Measurements from ENCODE around the gene UGT1A10.
"Not testable (repeated sequence)": the region's sequence is repeated elsewhere in the genome, so short reads cannot be mapped to it uniquely, and the experiment has no call there.

Gene UGT1A10

GRCh38 chr2:233705911-233706506 is 69.8 kb downstream of the UGT1A10 start:
- DNase-seq (ENCODE audit: low read depth in 1 of 2, low spot score in 1 of 2), result no peak
- no peak for TF ChIP-seq JUND (IDR thresholded peaks at IDR 0.05; ENCODE audit: low read depth)
- in situ Hi-C loops (cut with HindIII; ENCODE audit: low pct_unique_long_range_greater_than_20kb, low sequenced_read_pairs), result no loop called here

- no peak for TF ChIP-seq JUND (IDR thresholded peaks at IDR 0.05; ENCODE audit: low read depth)
- no peak for DNase-seq (ENCODE audit: low read depth in 1 of 2, low spot score in 1 of 2)
- in situ Hi-C loops (cut with HindIII; ENCODE audit: low pct_unique_long_range_greater_than_20kb, low sequenced_read_pairs), result no loop called here
These were observed 70.5 kb downstream of the UGT1A10 start for GRCh38 chr2:233706720-233707119.

GRCh38 chr2:233707940-233708644 is 71.8 kb downstream of the UGT1A10 start:
- in situ Hi-C loops (cut with HindIII; ENCODE audit: low pct_unique_long_range_greater_than_20kb, low sequenced_read_pairs), result no loop called here
- DNase-seq (ENCODE audit: low read depth in 1 of 2, low spot score in 1 of 2), result no peak
- TF ChIP-seq JUND (IDR thresholded peaks at IDR 0.05; ENCODE audit: low read depth), result no peak

GRCh38 chr2:233708942-233709341 is 72.7 kb downstream of the UGT1A10 start:
- in situ Hi-C loops (cut with HindIII; ENCODE audit: low pct_unique_long_range_greater_than_20kb, low sequenced_read_pairs), result no loop called here
- TF ChIP-seq JUND (IDR thresholded peaks at IDR 0.05; ENCODE audit: low read depth), result no peak

GRCh38 chr2:233711312-233712008 is 75.2 kb downstream of the UGT1A10 start:
- TF ChIP-seq JUND (IDR thresholded peaks at IDR 0.05; ENCODE audit: low read depth), result no peak
- in situ Hi-C loops (cut with HindIII; ENCODE audit: low pct_unique_long_range_greater_than_20kb, low sequenced_read_pairs), result no loop called here
- peak; percentile 23 to 73 for DNase-seq (ENCODE audit: low read depth in 1 of 2, low spot score in 1 of 2)

More at GRCh38 chr2:233708942-233709341, 72.7 kb downstream of the UGT1A10 start:
- DNase-seq (ENCODE audit: low read depth in 1 of 2, low spot score in 1 of 2), result peak in 1 of 2 experiments; percentile 7

- no peak for DNase-seq (ENCODE audit: low read depth in 1 of 2, low spot score in 1 of 2)
- in situ Hi-C loops (cut with HindIII; ENCODE audit: low pct_unique_long_range_greater_than_20kb, low sequenced_read_pairs), result no loop called here
These were observed 76.5 kb downstream of the UGT1A10 start, which contains the start of gene UGT1A5 for GRCh38 chr2:233712611-233713261. Gene UGT1A5, plus strand, starts transcription at chr2:233712907. Its CDS starts 85 bp downstream, at chr2:233712992.

GRCh38 chr2:233713262-233713615 is 77.0 kb downstream of the UGT1A10 start:
- TF ChIP-seq JUND (IDR thresholded peaks at IDR 0.05; ENCODE audit: low read depth), result no peak
- in situ Hi-C loops (cut with HindIII; ENCODE audit: low pct_unique_long_range_greater_than_20kb, low sequenced_read_pairs), result no loop called here
- DNase-seq (ENCODE audit: low read depth in 1 of 2, low spot score in 1 of 2), result no peak

More at GRCh38 chr2:233712611-233713261, 76.5 kb downstream of the UGT1A10 start, which contains the start of gene UGT1A5:
- TF ChIP-seq JUND (IDR thresholded peaks at IDR 0.05; ENCODE audit: low read depth), result no peak

GRCh38 chr2:233714121-233714520 is 77.9 kb downstream of the UGT1A10 start:
- in situ Hi-C loops (cut with HindIII; ENCODE audit: low pct_unique_long_range_greater_than_20kb, low sequenced_read_pairs), result no loop called here
- DNase-seq (ENCODE audit: low read depth in 1 of 2, low spot score in 1 of 2), result no peak
- no peak for TF ChIP-seq JUND (IDR thresholded peaks at IDR 0.05; ENCODE audit: low read depth)

GRCh38 chr2:233718552-233718951 is 82.3 kb downstream of the UGT1A10 start, which contains the start of gene UGT1A4:
Gene UGT1A4, plus strand, starts transcription at chr2:233718736. Its CDS starts 85 bp downstream, at chr2:233718821.
- no peak for DNase-seq (ENCODE audit: low read depth in 1 of 2, low spot score in 1 of 2)
- in situ Hi-C loops (cut with HindIII; ENCODE audit: low pct_unique_long_range_greater_than_20kb, low sequenced_read_pairs), result no loop called here
- no peak for TF ChIP-seq JUND (IDR thresholded peaks at IDR 0.05; ENCODE audit: low read depth)

GRCh38 chr2:233728723-233729301 is 92.6 kb downstream of the UGT1A10 start, which contains the start of gene UGT1A3:
Gene UGT1A3, plus strand, starts transcription at chr2:233729042. Its CDS starts 85 bp downstream, at chr2:233729127.
- in situ Hi-C loops (cut with HindIII; ENCODE audit: low pct_unique_long_range_greater_than_20kb, low sequenced_read_pairs), result no loop called here
- DNase-seq (ENCODE audit: low read depth in 1 of 2, low spot score in 1 of 2), result no peak
- no peak for TF ChIP-seq JUND (IDR thresholded peaks at IDR 0.05; ENCODE audit: low read depth)

- DNase-seq (ENCODE audit: low read depth in 1 of 2, low spot score in 1 of 2); in situ Hi-C loops (cut with HindIII; ENCODE audit: low pct_unique_long_range_greater_than_20kb, low sequenced_read_pairs): not testable (repeated sequence)
These were observed 100.8 kb downstream of the UGT1A10 start for GRCh38 chr2:233736868-233737653.
